HG03520 (cell line): ENCODE results near the gene KRTAP5-9.
"Not testable (repeated sequence)": the region's sequence is repeated elsewhere in the genome, so short reads cannot be mapped to it uniquely, and the experiment has no call there.

Experiments used
- ATAC-seq: cut with Tn5 transposase; IDR thresholded peaks from one replicate; pipeline ENCODE4 v1.9.1; 2021; ENCODE audit warnings: mild to moderate bottlenecking, moderate library complexity; ENCODE audit not compliant: unreplicated experiment

Gene KRTAP5-9

GRCh38 chr11:71581826-71582225 lies 33.6 kb downstream of the KRTAP5-9 start:
- ATAC-seq = no peak

- no peak for ATAC-seq
These were observed 34.2 kb downstream of the KRTAP5-9 start, which contains the start of gene KRTAP5-11 for GRCh38 chr11:71582309-71582895. Gene KRTAP5-11 (minus strand): TSS chr11:71582875. CDS start chr11:71582837, 38 bp downstream.

GRCh38 chr11:71582969-71583368 lies 34.7 kb downstream of the KRTAP5-9 start:
- ATAC-seq = not testable (repeated sequence)

- not testable (repeated sequence) for ATAC-seq
These were observed 37.5 kb downstream of the KRTAP5-9 start for GRCh38 chr11:71585673-71586072.

- ATAC-seq = not testable (repeated sequence)
These were observed 40.1 kb downstream of the KRTAP5-9 start for GRCh38 chr11:71588314-71588713.

GRCh38 chr11:71588822-71589545 lies 40.8 kb downstream of the KRTAP5-9 start:
- not testable (repeated sequence) for ATAC-seq

GRCh38 chr11:71589546-71589920 lies 41.3 kb downstream of the KRTAP5-9 start:
- not testable (repeated sequence) for ATAC-seq
